Measurements from ENCODE around the gene WNT4. TPM values are rescaled to one million over a fixed set of nuclear protein-coding genes. Genes with fewer than 3 reads are reported as not detected.

Gene WNT4
- total RNA-seq, 1 experiment from 2014 or later: 1.5 TPM

- no TSS peak for BruUV-seq (replicated peaks)
- intact Hi-C loops (cut with micrococcal nuclease): no loop called here
Observed at GRCh38 chr1:22163564-22163963, 20.7 kb upstream of the WNT4 start.

More at GRCh38 chr1:22163564-22163963, 20.7 kb upstream of the WNT4 start:
- no peak overlapping the region for H3K27ac ChIP-seq (ENCODE audit: low read depth, low read length)
- peak overlapping the region; percentile 22 to 45 for H3K4me3 ChIP-seq (replicated peaks in 1 of 2; ENCODE audit: low read depth in 1 of 2, low read length in 2 of 2)
- H3K9ac ChIP-seq (ENCODE audit: low read length): peak overlapping the region; percentile 33; the same call in 1 of the 2 replicates
- H3K4me1 ChIP-seq (ENCODE audit: control insufficient read depth in 1 of 2, insufficient read depth in 2 of 2, low read length in 2 of 2): no peaks in the 10 kb centered on the region; a peak in 1 of 4 replicates
- POLR2A ChIA-PET: no interaction called here
- DNase-seq (ENCODE audit: low read depth, low spot score): no peak
- H3K9me3 ChIP-seq (ENCODE audit: control insufficient read depth in 1 of 2, insufficient read depth in 1 of 2, low read depth in 1 of 2, low read length in 2 of 2): no peaks in the 10 kb centered on the region
- CTCF ChIA-PET: no interaction called here
- no peaks in the 10 kb centered on the region for H3K27me3 ChIP-seq (ENCODE audit: insufficient read depth, low read length)
- no peak for TF ChIP-seq RAD21 (IDR thresholded peaks at IDR 0.05; ENCODE audit: low read depth)
- no peak for TF ChIP-seq YY1 (IDR thresholded peaks at IDR 0.05; ENCODE audit: extremely low read depth, insufficient replicate concordance, low read depth, low read length)
- TF ChIP-seq SP1 (IDR thresholded peaks at IDR 0.05; ENCODE audit: low read depth): no peak
- no peak for TF ChIP-seq ATF3 (IDR thresholded peaks at IDR 0.05)
- no peak for TF ChIP-seq ZNF274 (IDR thresholded peaks at IDR 0.05; ENCODE audit: low read depth, low read length)
- TF ChIP-seq FOSL1 (IDR thresholded peaks at IDR 0.05; ENCODE audit: low read depth): no peak
- TF ChIP-seq POLR2A (IDR thresholded peaks at IDR 0.05; ENCODE audit: borderline replicate concordance, extremely low read depth, insufficient read depth, insufficient read length): no peak
- TF ChIP-seq SRF (IDR thresholded peaks at IDR 0.05; ENCODE audit: low read depth): no peak
- TF ChIP-seq, protein P1, sequence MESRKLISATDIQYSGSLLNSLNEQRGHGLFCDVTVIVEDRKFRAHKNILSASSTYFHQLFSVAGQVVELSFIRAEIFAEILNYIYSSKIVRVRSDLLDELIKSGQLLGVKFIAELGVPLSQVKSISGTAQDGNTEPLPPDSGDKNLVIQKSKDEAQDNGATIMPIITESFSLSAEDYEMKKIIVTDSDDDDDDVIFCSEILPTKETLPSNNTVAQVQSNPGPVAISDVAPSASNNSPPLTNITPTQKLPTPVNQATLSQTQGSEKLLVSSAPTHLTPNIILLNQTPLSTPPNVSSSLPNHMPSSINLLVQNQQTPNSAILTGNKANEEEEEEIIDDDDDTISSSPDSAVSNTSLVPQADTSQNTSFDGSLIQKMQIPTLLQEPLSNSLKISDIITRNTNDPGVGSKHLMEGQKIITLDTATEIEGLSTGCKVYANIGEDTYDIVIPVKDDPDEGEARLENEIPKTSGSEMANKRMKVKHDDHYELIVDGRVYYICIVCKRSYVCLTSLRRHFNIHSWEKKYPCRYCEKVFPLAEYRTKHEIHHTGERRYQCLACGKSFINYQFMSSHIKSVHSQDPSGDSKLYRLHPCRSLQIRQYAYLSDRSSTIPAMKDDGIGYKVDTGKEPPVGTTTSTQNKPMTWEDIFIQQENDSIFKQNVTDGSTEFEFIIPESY (IDR thresholded peaks at IDR 0.05; ENCODE audit: extremely low read depth, insufficient replicate concordance, low read length): no peak
- TF ChIP-seq CEBPB (IDR thresholded peaks at IDR 0.05; ENCODE audit: low read depth): no peak
- TF ChIP-seq JUND (IDR thresholded peaks at IDR 0.05): no peak
- no peak for TF ChIP-seq EZH2phosphoT487 (IDR thresholded peaks at IDR 0.05; ENCODE audit: borderline replicate concordance)
- no peak for TF ChIP-seq EGR1 (IDR thresholded peaks at IDR 0.05; ENCODE audit: low read depth)
- TF ChIP-seq, protein P2, sequence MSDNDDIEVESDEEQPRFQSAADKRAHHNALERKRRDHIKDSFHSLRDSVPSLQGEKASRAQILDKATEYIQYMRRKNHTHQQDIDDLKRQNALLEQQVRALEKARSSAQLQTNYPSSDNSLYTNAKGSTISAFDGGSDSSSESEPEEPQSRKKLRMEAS (IDR thresholded peaks at IDR 0.05): no peak
- TF ChIP-seq ZFX (IDR thresholded peaks at IDR 0.05): no peak
- no peak for TF ChIP-seq TCF7L2 (IDR thresholded peaks at IDR 0.05; ENCODE audit: borderline replicate concordance, extremely low read depth, insufficient read depth, insufficient read length)
- no peak for TF ChIP-seq SIN3A (IDR thresholded peaks at IDR 0.05; ENCODE audit: low read depth)
- TF ChIP-seq CBX3 (IDR thresholded peaks at IDR 0.05; ENCODE audit: low read depth): no peak
- no peak for TF ChIP-seq ELF1 (IDR thresholded peaks at IDR 0.05; ENCODE audit: borderline replicate concordance, low read depth)
- peak; percentile 21 for ATAC-seq
- no peaks in the 10 kb centered on the region for H3K9me2 ChIP-seq (ENCODE audit: insufficient read depth)
- no peaks in the 10 kb centered on the region for H3K79me2 ChIP-seq (ENCODE audit: insufficient read depth, low read length)
- H4K20me1 ChIP-seq (ENCODE audit: insufficient read depth): no peaks in the 10 kb centered on the region
- RAD21 ChIA-PET (ENCODE audit: low non-redundant PET in 1 of 2, low total read pairs in 2 of 2, uncharacterized antibody in 2 of 2, unreplicated experiment in 2 of 2): no interaction called here
- H3K36me3 ChIP-seq (ENCODE audit: control insufficient read depth in 1 of 2, insufficient read depth in 2 of 2, low read length in 2 of 2): no peaks in the 10 kb centered on the region
- no peak overlapping the region for H2AFZ ChIP-seq (ENCODE audit: low read depth, low read length, poor library complexity, severe bottlenecking)
- peak overlapping the region; percentile 45 for H3K4me2 ChIP-seq (ENCODE audit: low read length)

All from HCT116 (cell line).